Thyroid gland (tissue), 4 donors: ENCODE measurements around the gene DPEP2NB.

Source experiments
- CTCF ChIP-seq, 6 experiments: fragments of 200-600 bp in 3 of 6; fragments of 450-650 bp in 3 of 6; sonication (generic) in 3 of 6; IDR thresholded peaks; one replicate each; pipeline ENCODE4 v1.5.1; 2016 to 2019; ENCODE audit warnings: antibody characterized with exemption in 6 of 6, mild to moderate bottlenecking in 2 of 6, inconsistent platforms in 1 of 6, moderate library complexity in 1 of 6
- POLR2A ChIP-seq, 2 donors: fragments of 450-650 bp; IDR thresholded peaks; one replicate each; pipeline ENCODE4 v1.6.1; 2017; ENCODE audit warnings: antibody characterized with exemption in 2 of 2, mild to moderate bottlenecking in 2 of 2, moderate library complexity in 1 of 2

GRCh38 chr16:67968400-67969253, 47.1 kb downstream of the DPEP2NB start, which contains the start of gene SLC12A4:
- TF ChIP-seq CTCF (IDR thresholded peaks at IDR 0.05), result no peak
- peak; percentile 73 to 87 for TF ChIP-seq POLR2A (IDR thresholded peaks at IDR 0.05)
